AG09309 (cell line): ENCODE data around the gene SCAF1.

ENCODE experiments used
- DNase-seq: peaks from one replicate; pipeline ENCODE4 v3.0.0-alpha.2; 2010; ENCODE audit warnings: low read depth
- H3K4me3 ChIP-seq: 2 replicates; pipeline ENCODE4 v1.5.1; 2011; ENCODE audit warnings: mild to moderate bottlenecking, low read depth, low read length, moderate library complexity; ENCODE audit not compliant: control insufficient read depth
- CTCF ChIP-seq: IDR thresholded peaks from 2 replicates; pipeline ENCODE4 v1.5.1; 2011; ENCODE audit warnings: mild to moderate bottlenecking, low read depth, low read length, inconsistent platforms; ENCODE audit not compliant: insufficient read depth, control insufficient read depth; ENCODE audit errors: missing control alignments

The SCAF1 gene

GRCh38 chr19:49666120-49666444, 24.1 kb downstream of the SCAF1 start:
- peak; percentile 18 for TF ChIP-seq CTCF
- H3K4me3 ChIP-seq, result peak overlapping the region; percentile 88
- DNase-seq, result no peak

GRCh38 chr19:49667473-49667872, 25.5 kb downstream of the SCAF1 start:
- H3K4me3 ChIP-seq, result no peak overlapping the region
- TF ChIP-seq CTCF, result no peak
- DNase-seq, result no peak

DNA sequence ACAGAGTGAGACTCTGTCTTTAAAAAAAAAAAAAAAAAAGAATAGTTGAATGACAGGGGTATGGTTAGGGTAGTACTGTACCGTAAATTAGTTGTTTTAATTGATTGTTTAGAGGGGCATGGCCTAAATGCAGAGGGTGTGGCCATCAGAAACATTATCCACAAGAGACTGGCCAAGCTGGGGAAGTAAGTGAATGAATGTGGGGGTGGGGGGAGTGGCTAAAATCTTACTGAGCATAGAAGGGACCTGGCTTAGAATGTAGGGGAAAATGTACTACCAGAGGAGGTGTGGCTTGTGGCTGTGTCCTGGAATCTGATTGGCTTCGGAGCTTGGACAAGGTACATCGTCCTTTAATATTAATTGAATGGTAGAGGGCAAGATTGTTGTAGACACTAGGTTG, 27.5 kb downstream of the SCAF1 start:
- H3K4me3 ChIP-seq, result no peak overlapping the region
- DNase-seq, result no peak
- no peak for TF ChIP-seq CTCF

DNA sequence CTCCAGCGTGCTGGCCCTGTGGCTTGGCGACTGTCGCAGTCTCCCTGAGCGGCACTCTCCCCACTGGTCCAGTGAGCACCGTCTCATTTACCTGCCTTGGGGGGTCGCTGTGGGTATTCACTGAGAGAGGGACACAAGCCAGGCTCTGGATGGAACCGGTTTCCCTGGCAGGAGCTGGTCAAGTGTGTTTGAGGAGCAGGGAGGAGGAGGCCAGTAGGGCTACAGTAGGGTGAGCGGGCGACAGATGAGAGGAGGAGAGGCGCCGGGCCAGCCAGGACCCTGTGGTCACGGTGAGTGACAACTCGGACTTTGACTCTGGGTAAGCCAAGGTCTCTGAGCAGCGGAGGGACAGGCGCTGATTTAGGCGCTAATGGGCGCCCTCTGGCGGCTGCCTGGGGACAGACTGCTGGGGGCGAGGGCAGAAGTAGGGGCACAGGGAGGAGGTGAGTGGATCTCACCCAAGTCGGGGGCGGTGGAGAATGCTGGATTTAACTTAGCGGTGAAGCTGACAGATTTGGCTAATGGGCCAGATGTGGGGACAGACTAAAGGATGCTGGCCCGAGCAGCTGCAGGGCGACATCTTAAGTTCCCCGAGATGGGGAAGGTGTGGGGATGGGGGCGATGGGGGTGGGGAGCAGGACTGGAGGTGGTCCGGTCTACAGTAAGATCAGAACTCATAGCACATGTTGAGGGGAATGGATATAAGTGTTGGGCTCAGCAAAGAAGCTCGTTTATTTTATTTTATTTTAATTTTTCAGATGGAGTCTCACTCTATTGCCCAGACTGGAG, 30.3 kb downstream of the SCAF1 start:
- no peak overlapping the region for H3K4me3 ChIP-seq
- no peak for DNase-seq
- peak; percentile 95 for TF ChIP-seq CTCF

- peak overlapping the region; percentile 38 for H3K4me3 ChIP-seq
- no peak for TF ChIP-seq CTCF
- peak; percentile 81 for DNase-seq
Measured at GRCh38 chr19:49676136-49676783, 34.3 kb downstream of the SCAF1 start.

- peak overlapping the region; percentile 97 for H3K4me3 ChIP-seq
- no peak for TF ChIP-seq CTCF
- DNase-seq, result peak; percentile 100
Measured at GRCh38 chr19:49676784-49677230, 34.8 kb downstream of the SCAF1 start.
